ENCODE results near the gene DNER.

DNA sequence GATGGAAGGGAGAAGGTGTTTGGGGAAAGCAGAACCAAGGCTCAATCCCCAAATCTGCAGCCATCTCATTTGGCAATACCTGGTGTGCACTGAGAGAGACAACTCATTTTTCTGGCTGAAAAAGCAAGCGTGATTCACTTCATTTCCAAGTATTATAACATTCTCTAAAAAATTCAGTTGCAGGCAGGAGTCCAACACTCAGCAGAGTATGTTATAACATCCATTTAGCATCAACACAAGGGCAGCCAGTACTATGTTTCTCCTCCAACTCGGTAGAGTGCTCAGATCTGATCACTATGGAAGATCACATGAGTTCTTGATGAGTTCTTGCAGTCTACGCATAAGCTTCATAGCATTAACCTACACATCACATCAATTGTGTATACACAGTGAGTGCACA lies 343.8 kb downstream of the DNER start:
- TF ChIP-seq CTCF (conservative IDR thresholded peaks at IDR 0.05; ENCODE audit: low read depth, low read length) (no peak), EZH2 (IDR thresholded peaks at IDR 0.05; ENCODE audit: borderline replicate concordance, low read depth, low read length, poor library complexity, severe bottlenecking) (no peak)
